Natural killer cell (primary cell): ENCODE measurements around the gene DHRS7B. TPM values are rescaled to one million over a fixed set of nuclear protein-coding genes. Genes with fewer than 3 reads are reported as not detected.

ENCODE experiments used
- ATAC-seq, 3 donors: fragments of 150-1000 bp in 2 of 3; fragments of 200-7000 bp in 1 of 3; cut with Tn5 transposase; 1 replicate in 1 of 3; 2 replicates in 2 of 3; pipeline ENCODE4 v1.10.0; 2021; ENCODE audit warnings: mild to moderate bottlenecking in 2 of 3, moderate library complexity in 2 of 3
- DNase-seq, 2 donors: peaks; one replicate each; pipeline versions ENCODE4 v3.0.0 to v3.0.0-alpha.2; 2013 to 2021; ENCODE audit warnings: mixed read lengths in 1 of 2
- H3K27ac ChIP-seq: one replicate; pipeline ENCODE4 v1.5.1; 2013; ENCODE audit warnings: mild to moderate bottlenecking, low read length
- H3K27me3 ChIP-seq: one replicate; pipeline ENCODE4 v1.6.1; 2013; ENCODE audit warnings: low read length; ENCODE audit not compliant: control insufficient read depth, insufficient read depth
- H3K36me3 ChIP-seq: one replicate; pipeline ENCODE4 v1.6.1; 2013; ENCODE audit warnings: low read length; ENCODE audit not compliant: control insufficient read depth, insufficient read depth
- H3K4me1 ChIP-seq: one replicate; pipeline ENCODE4 v1.6.1; 2013; ENCODE audit warnings: low read length; ENCODE audit not compliant: control insufficient read depth, insufficient read depth
- H3K4me3 ChIP-seq: one replicate; pipeline ENCODE4 v1.5.1; 2013; ENCODE audit warnings: low read length
- H3K9me3 ChIP-seq: one replicate; pipeline ENCODE4 v1.6.1; 2013; ENCODE audit warnings: low read length; ENCODE audit not compliant: control insufficient read depth, insufficient read depth
- H3K27ac Mint-ChIP-seq, 2 donors: one replicate each; pipeline ENCODE4 v1.8.0; 2022; ENCODE audit warnings: mild to moderate bottlenecking in 2 of 2, mixed read lengths in 2 of 2, moderate library complexity in 1 of 2
- H3K27me3 Mint-ChIP-seq, 2 donors: one replicate each; pipeline ENCODE4 v1.8.0; 2022; ENCODE audit warnings: low read depth in 2 of 2, mixed read lengths in 2 of 2
- H3K36me3 Mint-ChIP-seq: one replicate; pipeline ENCODE4 v1.8.0; 2022; ENCODE audit warnings: mixed read lengths
- H3K4me1 Mint-ChIP-seq, 2 donors: one replicate each; pipeline ENCODE4 v1.8.0; 2022; ENCODE audit warnings: mixed read lengths in 2 of 2
- H3K4me3 Mint-ChIP-seq: one replicate; pipeline ENCODE4 v1.8.0; 2022; ENCODE audit warnings: mild to moderate bottlenecking, moderate library complexity, mixed read lengths
- H3K9me3 Mint-ChIP-seq, 2 donors: one replicate each; pipeline ENCODE4 v1.8.0; 2022; ENCODE audit warnings: mixed read lengths in 2 of 2
- WGBS: methylation state at CpG from one replicate; pipeline ENCODE4 v1.1.7; 2013; ENCODE audit warnings: missing lambda C conversion rate; ENCODE audit not compliant: insufficient coverage; 5-methylcytosine and 5-hydroxymethylcytosine counted together
- intact Hi-C: fragments of 100-400 bp; cut with micrococcal nuclease; formaldehyde crosslinking; loops from one replicate; pipeline ENCODE4 v1.14.2; 2022
- total RNA-seq, 4 donors: library from RNA; stranded (reverse); fragments of 120-200 nt in 1 of 4; gene quantifications; one replicate each; pipeline versions ENCODE4 v1.2.3 to v1.2.4, GENCODE V29; 2013 to 2022
- TF ChIP-seq, protein P1 (sequence below): fragments of 200-600 bp; IDR thresholded peaks from one replicate; pipeline ENCODE4 v1.8.0; 2022; ENCODE audit warnings: antibody characterized with exemption

DHRS7B gene
- total RNA-seq, 3 donors from 2014 or later (not counting 1 experiment from before 2014, with no cell fraction given), result 10.3 to 13.4 (median 11.5) TPM

GRCh38 chr17:21240369-21241055, 113.7 kb downstream of the DHRS7B start:
- Mint-ChIP-seq H3K9me3 (no peaks in the 10 kb centered on the region), H3K27ac (no peak overlapping the region), H3K27me3 (no peaks in the 10 kb centered on the region), H3K4me3 (no peak overlapping the region), H3K36me3 (no peaks in the 10 kb centered on the region), H3K4me1 (peaks cover 5 to 6% of the 10 kb centered on the region in 2 donors)
- no peak for DNase-seq
- H3K9me3 ChIP-seq, result no peaks in the 10 kb centered on the region
- H3K27me3 ChIP-seq, result no peaks in the 10 kb centered on the region
- H3K27ac ChIP-seq, result no peak overlapping the region
- no peaks in the 10 kb centered on the region for H3K4me1 ChIP-seq
- WGBS, result 79% methylated on average over 25 of the region's 25 CpGs
- H3K36me3 ChIP-seq, result peaks cover 5% of the 10 kb centered on the region
- TF ChIP-seq, protein P1, sequence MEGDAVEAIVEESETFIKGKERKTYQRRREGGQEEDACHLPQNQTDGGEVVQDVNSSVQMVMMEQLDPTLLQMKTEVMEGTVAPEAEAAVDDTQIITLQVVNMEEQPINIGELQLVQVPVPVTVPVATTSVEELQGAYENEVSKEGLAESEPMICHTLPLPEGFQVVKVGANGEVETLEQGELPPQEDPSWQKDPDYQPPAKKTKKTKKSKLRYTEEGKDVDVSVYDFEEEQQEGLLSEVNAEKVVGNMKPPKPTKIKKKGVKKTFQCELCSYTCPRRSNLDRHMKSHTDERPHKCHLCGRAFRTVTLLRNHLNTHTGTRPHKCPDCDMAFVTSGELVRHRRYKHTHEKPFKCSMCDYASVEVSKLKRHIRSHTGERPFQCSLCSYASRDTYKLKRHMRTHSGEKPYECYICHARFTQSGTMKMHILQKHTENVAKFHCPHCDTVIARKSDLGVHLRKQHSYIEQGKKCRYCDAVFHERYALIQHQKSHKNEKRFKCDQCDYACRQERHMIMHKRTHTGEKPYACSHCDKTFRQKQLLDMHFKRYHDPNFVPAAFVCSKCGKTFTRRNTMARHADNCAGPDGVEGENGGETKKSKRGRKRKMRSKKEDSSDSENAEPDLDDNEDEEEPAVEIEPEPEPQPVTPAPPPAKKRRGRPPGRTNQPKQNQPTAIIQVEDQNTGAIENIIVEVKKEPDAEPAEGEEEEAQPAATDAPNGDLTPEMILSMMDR, result no peak
- ATAC-seq, result no peak
- intact Hi-C loops, result no loop called here
- no peak overlapping the region for H3K4me3 ChIP-seq

Other genes starting within 250 kb of the DHRS7B start
- gene USP22, start 84.0 kb upstream of the DHRS7B start, total RNA-seq, result 100 to 1,000 TPM; 121 to 155 (median 140) TPM
- gene TMEM11, start 87.2 kb downstream of the DHRS7B start, total RNA-seq, result 10 to 100 TPM; 18.4 to 27.0 (median 18.6) TPM
- 10 to 100 TPM; 10.9 to 16.3 (median 14.1) TPM for gene NATD1, start 126.4 kb downstream of the DHRS7B start, total RNA-seq
- gene MAP2K3, start 157.7 kb downstream of the DHRS7B start, total RNA-seq, result 100 to 1,000 TPM; 139 to 165 (median 162) TPM
- under 1 TPM in 1 of 3 donors, not detected in 2; 0.14 TPM for gene KCNJ12, start 249.4 kb downstream of the DHRS7B start, total RNA-seq